ENCODE measurements around the gene DAB2. TPM values are rescaled to one million over a fixed set of nuclear protein-coding genes. Genes with fewer than 3 reads are reported as not detected.

DAB2 gene
- total and polyA plus RNA-seq, 2 donors from 2014 or later = 138 to 199 TPM

- DNase-seq (peak in 4 of 5 donors; percentile 41 to 76 (median 56)), FAIRE-seq (peak; percentile 68)
- peaks cover 4 to 34% (median 14%) of the 10 kb centered on the region in 3 donors for H3K4me1 ChIP-seq (ENCODE audit: control insufficient read depth in 2 of 3, insufficient read depth in 2 of 3, low read depth in 1 of 3, low read length in 3 of 3)
- H3K36me3 ChIP-seq (ENCODE audit: control insufficient read depth in 2 of 3, insufficient read depth in 3 of 3, low read length in 3 of 3) = peaks cover 0 to 47% (median 30%) of the 10 kb centered on the region in 3 donors
- TF ChIP-seq CTCF (IDR thresholded peaks at IDR 0.05; ENCODE audit: borderline replicate concordance, extremely low read depth, insufficient read depth) = peak; percentile 75
- H3K27me3 ChIP-seq (ENCODE audit: control insufficient read depth, insufficient read depth, low read length) = no peaks in the 10 kb centered on the region
- H3K9ac ChIP-seq (ENCODE audit: low read length in 3 of 3) = no peak overlapping the region
- intact Hi-C loops (cut with DNase I) = no loop called here
- H3K4me3 ChIP-seq (ENCODE audit: low read length in 3 of 3) = no peak overlapping the region
- H3K9me3 ChIP-seq (ENCODE audit: control insufficient read depth in 2 of 3, insufficient read depth in 1 of 3, low read length in 3 of 3) = no peaks in the 10 kb centered on the region
- no peak overlapping the region for H3K27ac ChIP-seq (ENCODE audit: low read depth in 2 of 2, low read length in 2 of 2)
Measured at GRCh38 chr5:39376293-39376714, 48.5 kb downstream of the DAB2 start.

- FAIRE-seq = peak; percentile 96
- Histone ChIP-seq H3K36me3 (ENCODE audit: control insufficient read depth in 2 of 3, insufficient read depth in 3 of 3, low read length in 3 of 3) (peaks cover 2 to 39% (median 19%) of the 10 kb centered on the region in 3 donors), H3K4me3 (ENCODE audit: low read length in 3 of 3) (no peak overlapping the region), H3K9ac (ENCODE audit: low read length in 3 of 3) (peak overlapping the region in 1 of 3 donors; percentile 44), H3K9me3 (ENCODE audit: control insufficient read depth in 2 of 3, insufficient read depth in 1 of 3, low read length in 3 of 3) (no peaks in the 10 kb centered on the region), H3K27ac (ENCODE audit: low read depth in 2 of 2, low read length in 2 of 2) (peak overlapping the region; percentile 83 to 84), H3K27me3 (ENCODE audit: control insufficient read depth, insufficient read depth, low read length) (no peaks in the 10 kb centered on the region), H3K4me1 (ENCODE audit: control insufficient read depth in 2 of 3, insufficient read depth in 2 of 3, low read depth in 1 of 3, low read length in 3 of 3) (peaks cover 4 to 56% (median 14%) of the 10 kb centered on the region in 3 donors)
- intact Hi-C loops (cut with DNase I) = no loop called here
- TF ChIP-seq CTCF (IDR thresholded peaks at IDR 0.05; ENCODE audit: borderline replicate concordance, extremely low read depth, insufficient read depth) = no peak
- DNase-seq = peak in 2 of 5 donors; percentile 67
Measured at GRCh38 chr5:39373791-39374190, 51.0 kb downstream of the DAB2 start.

- H3K9me3 ChIP-seq (ENCODE audit: control insufficient read depth in 2 of 3, insufficient read depth in 1 of 3, low read length in 3 of 3) = no peaks in the 10 kb centered on the region
- intact Hi-C loops (cut with DNase I) = no loop called here
- DNase-seq = peak in 1 of 5 donors; percentile 28
- H3K36me3 ChIP-seq (ENCODE audit: control insufficient read depth in 2 of 3, insufficient read depth in 3 of 3, low read length in 3 of 3) = peaks cover 2 to 24% (median 8%) of the 10 kb centered on the region in 3 donors
- FAIRE-seq = no peak
- TF ChIP-seq CTCF (IDR thresholded peaks at IDR 0.05; ENCODE audit: borderline replicate concordance, extremely low read depth, insufficient read depth) = no peak
- peaks cover 4 to 58% (median 14%) of the 10 kb centered on the region in 3 donors for H3K4me1 ChIP-seq (ENCODE audit: control insufficient read depth in 2 of 3, insufficient read depth in 2 of 3, low read depth in 1 of 3, low read length in 3 of 3)
- no peaks in the 10 kb centered on the region for H3K27me3 ChIP-seq (ENCODE audit: control insufficient read depth, insufficient read depth, low read length)
- H3K27ac ChIP-seq (ENCODE audit: low read depth in 2 of 2, low read length in 2 of 2) = peak overlapping the region; percentile 57 to 60
- no peak overlapping the region for H3K9ac ChIP-seq (ENCODE audit: low read length in 3 of 3)
- H3K4me3 ChIP-seq (ENCODE audit: low read length in 3 of 3) = no peak overlapping the region
Measured at GRCh38 chr5:39371367-39371635, 53.5 kb downstream of the DAB2 start.

Measured in kidney (tissue), 14 donors.